Measurements from ENCODE around the gene NEURL3.

NEURL3 gene

DNA sequence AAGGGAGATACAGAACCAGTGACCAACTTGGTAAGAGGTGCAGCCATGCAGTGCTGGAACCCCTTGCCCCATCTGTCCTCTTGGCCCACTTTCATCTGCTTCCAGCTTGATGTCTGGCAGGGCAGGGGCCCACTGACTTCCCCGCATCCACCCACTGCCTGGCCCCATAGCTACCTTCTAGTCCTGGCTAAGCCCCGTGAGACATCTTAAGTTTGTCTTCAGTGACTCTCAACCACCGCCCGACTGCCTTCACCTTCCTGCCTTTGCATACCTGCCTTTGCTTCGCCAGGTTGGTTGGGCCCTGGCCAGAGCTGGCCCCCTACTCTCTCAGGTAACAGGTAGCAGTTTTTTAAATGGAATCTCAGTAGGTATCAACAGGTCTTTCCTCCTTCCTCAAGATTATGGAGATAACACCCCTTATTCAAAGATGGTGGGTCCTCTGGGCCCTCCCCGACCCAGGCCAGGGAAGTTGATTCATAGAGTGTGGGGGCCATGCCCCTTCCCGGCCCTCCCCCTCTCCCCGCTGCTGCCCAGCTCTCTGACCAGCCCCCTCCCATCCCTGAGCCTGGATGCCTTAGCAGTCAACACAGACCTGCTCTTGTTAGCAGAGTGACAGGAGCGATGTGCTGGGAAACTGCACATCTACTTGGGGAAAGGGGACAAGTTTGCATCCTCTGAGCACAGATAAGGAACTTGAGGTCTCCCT lies 34.2 kb upstream of the NEURL3 start:
- no peak for DNase-seq

DNA sequence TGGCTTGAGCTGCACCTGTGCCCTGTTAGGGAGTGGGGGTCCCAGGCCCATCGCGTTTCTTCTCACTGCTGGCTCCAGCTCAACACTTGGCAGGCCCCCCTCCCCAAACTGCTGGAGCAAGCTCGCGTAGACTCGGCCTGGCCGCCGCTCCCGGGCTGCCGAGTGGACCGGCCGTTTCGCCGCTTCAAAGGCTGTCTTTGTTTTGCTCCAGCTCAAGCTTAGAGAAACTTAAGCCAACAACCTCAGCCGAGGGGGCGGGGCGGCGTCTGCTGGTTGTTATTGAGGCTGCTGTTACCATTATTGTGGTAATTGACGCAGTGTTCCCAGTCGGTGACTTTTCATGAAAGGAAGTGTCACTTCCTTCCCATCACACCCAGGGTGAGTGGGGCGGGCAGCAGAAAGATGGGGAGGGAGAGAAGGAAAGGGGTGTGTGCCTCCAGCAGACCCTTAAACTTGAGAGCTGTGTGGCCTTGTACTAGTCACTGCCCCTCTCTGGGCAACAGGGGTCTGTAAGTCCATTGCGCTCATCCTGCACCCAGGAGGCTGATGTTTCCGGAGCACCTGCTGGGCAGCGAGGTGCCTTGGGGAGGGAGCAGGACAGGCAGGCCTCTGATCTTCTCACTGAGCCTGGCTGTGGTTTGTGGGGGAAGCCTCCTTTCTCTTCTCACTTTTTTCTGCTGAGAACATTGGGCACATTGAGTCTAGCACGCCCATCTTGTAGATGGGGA lies 33.5 kb upstream of the NEURL3 start:
- peak; percentile 91 to 92 for DNase-seq

DNA sequence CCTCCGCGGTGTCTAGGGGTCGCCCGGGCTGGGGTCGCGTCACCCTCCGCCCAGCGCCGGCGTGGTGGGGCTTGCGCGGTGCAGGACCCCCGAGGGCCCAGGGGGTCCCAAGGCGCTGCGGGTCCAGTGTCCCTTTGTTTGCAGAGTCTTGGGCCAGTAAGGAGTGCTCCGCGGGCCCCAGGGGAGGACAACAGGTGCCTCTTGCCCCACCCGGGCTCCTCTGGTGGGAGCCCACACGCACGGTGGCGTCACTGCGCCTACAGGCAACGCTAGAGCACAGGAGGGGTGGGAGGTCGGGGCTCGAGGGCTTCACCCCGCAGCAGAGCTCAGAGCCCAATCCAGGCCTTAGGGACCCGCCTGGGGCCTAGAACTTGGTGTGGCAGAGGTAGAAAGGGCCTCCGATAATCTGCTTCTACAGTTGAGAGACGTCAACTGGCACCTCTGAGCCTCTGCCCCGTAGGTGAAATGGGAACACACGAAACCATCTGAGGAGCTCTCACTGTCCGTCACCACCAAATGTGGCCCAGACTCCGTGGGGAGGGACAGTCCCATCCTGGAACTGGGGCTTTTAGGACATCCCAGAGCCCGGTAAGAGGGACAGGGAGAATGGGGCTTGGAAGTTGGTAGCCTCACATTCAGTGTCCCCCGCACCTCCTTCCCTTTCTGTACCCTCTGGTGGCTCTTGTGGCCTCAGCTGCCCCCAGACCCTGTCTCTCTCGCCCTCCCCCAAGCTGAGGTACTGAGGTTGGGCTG lies 32.8 kb upstream of the NEURL3 start:
- DNase-seq = peak; percentile 65 to 75

DNA sequence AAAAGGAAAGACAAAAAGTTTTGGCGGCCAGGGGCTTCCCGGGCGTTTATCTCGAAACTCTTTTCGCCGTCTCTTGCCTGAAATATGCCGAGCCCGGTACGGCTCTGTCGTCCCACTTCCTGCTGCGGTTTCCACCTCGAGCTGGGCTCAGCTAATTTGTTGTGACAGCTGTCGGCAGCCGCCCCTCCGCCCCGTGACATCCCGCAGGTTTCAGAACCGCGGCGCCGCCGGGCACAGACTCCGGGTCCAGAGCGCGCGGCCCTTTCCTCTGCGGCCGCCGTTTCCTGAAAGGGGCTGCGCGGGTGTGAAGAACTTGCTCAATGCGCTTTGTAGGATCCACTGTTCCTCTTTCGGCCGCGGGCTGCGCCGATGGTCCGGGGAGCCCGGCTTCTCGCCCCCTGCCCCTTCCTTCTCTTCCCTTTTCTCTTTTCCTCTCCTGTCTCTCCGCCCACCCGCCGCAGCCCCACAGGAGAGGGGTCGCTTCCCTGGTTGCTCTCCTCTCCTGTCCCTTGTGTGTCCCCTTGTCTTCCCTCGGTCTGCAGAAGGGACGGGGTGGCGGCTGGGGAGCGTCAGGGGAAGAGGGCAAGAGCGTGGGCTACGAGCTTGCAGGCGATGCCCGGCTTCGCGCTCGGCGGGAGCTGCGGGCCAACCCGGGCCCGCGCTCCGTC lies 32.0 kb upstream of the NEURL3 start:
- peak; percentile 91 to 92 for DNase-seq

DNA sequence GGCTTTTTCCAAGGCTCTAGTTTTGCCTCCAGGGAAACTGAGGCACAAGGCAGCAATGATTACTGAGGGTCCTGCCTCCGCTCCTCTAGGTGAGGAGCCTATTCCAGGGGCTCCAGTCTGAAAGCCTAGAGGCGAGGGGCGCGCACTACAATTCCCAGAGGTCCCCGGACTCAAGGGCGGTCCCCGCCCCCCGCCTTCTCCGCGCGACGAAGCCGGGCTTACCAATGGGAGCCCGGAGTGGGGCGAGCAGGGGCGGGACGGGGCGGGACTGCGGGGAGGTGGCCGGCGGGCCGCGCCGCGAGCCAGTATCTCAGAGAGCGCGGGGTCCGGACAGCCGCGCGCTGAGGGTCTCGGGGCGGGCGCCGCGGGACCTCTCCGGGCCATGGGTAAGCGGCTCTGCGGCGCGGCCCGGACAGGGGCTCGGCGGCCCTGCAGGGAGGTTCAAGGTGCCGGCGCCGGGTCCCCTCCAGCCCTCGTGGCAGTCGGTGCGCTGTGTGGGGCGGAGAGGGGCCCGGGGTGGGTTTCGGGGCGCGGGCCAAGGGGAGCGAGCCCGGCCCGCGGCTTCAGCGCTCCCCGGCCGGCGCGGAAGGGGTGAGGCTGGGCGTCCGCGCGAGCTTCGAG lies 31.4 kb upstream of the NEURL3 start, which contains the start of gene ARID5A:
TSS of gene ARID5A (plus strand) at position 308 of the 621 bp plus-strand sequence. CDS start at position 383, 75 bp downstream.
- peak; percentile 91 for DNase-seq

DNA sequence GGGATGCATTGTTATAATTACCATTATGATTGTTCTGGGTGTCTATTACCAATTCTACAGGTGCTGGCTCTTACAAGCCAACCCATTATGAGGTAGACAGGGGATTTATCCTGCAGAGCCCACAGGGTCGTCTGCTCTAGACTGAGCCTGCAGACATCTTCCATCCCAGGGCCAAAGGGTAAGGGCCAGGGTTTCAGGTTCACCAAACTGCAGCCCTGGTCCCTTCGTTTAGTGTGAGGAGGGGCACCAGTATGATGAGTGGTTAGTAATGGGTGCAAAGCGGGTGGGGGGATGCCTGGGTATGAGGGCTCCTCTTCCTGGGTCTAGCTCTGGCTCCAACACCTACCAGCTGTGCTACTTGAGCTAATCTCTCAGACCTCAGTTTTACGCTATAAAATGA lies 30.2 kb upstream of the NEURL3 start:
- no peak for DNase-seq

DNA sequence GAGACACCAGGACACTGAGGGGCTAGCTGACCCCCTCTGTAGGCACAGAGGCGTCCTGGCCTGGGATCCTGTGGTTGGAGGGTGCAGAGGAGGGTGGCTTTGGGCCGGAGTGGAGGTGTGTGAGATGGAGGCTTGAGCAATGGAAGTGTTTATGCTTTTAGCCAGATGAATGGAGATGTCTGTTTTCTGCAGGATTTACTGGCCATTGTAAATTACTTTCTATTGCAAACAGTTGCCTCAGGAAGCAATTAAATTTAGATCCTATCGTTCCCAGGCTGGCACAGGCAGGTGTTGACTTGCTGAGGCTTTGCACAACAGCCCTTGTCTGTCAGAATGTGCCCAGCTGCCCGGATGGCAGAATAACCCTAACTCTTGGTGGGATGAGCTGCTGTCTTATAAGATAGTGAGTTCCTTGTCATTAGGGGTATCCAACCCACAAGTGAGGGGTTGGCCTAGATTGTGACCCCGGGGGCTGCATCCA lies 29.6 kb upstream of the NEURL3 start:
- DNase-seq = no peak

DNA sequence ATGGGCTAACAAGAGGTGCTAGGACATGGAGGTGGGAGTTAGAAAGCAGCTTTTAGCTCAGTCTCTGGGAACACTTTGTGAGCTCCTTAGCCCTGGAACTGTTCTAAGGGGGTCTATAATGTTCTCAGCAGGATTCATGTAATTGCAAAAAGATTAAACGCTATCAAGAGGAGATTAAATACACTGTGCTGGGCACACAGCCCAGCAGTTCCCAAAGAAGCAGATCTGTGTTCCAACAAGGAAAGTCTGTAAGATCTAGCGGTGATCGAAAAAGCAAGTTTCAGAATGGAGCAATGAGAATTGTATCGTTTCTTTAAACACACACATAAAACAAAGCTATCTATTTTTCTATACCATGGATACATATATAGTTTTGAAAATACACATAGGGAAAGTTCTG lies 29.0 kb upstream of the NEURL3 start:
- DNase-seq = no peak

DNA sequence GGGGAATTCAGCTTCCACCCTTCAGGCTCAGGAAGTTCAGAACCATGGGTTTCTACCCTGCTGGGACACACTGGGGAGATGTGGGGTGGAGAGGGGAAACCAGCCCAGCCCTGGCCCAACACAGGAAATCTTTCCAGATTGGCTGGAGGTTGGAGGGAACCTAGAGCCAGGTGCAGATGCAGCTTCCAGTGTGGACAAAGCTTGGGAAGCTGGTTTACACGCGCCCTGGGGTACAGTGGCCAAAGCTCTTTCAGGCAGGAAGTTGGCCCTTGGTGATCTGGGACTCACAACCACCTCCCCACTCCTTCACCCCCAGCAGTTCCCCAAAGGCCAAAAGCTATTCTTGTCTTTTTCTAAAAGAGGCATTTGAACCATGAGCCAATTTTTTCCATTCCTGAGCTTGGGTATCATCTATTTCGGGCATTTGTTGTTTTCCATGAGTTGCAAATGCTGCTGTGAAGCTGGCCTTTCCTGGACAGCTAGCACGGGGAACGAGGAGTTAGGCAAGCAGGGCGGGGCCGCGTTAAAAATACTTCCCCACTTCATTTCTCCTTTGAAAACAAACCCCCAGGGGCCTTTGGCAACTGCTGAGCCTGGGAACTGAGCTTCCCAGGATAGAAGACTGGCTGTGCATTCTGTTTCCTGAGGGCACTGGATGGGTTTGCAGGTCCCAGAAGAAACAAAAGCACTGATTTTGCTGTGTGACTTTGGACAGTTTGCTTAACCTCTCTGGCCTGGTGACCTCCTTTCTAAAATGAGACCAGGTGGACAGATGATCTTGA lies 28.3 kb upstream of the NEURL3 start:
- peak in 1 of 2 donors; percentile 37 for DNase-seq

DNA sequence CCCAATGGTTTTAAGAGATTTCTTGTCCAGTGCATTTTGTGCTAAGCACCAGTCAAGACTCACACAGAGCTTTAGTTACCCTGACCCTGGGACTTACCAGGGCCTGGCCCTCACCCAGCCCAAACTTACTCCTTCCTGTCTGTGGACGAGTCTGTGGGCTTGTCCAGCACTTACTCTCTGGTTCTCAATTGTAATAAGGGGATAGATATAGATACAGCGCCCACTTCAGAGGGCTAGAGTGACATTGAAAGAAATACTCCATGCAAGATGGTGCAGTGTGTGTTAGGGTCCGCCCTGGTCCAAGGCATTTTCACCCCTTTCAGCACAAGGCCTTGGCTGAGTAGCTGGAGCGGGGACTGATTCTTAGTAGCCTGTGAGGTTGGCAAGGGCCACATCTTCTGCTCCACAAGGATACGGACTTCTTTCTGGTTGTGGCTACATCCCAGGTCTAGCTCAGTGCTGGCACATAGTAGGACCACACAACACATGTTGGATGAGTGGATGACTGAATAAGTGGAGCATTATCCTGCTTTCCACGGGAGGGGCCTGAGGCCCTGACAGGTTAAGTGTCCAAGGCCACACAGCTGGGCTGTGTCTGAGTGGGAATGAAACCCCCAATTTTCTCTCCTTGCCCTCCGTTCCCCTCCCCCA lies 27.6 kb upstream of the NEURL3 start:
- no peak for DNase-seq

DNA sequence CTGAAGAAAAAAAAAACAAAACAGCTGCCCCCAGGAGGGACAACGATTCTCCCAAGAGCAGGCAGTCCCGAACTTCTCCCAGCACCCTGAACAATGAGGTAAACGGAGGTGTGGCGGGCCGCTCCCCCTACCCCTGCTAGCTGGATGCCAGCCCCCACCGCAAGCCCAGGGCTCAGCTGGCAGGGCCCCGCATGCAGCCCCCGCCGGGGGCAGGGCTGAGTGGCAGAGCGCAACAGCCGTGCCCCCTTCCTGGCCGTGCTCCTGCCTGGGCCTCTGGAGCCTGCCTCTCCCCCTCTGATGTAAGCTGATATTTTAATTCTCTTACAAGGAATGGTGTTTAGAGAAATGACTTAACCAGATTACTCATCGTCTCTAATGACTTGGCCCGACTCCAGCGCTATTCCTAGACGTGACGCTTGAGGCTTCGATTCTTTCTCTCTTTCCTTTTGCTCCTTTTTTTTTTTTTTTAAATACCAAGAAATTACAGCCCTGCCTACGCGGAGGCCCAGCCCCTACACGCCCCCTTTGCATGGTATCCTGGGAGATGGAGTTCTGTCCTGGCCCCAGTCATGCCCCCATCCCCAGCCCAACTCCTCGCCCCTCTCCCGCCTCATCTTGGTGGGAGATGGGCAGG lies 26.8 kb upstream of the NEURL3 start:
- peak; percentile 90 to 93 for DNase-seq

DNA sequence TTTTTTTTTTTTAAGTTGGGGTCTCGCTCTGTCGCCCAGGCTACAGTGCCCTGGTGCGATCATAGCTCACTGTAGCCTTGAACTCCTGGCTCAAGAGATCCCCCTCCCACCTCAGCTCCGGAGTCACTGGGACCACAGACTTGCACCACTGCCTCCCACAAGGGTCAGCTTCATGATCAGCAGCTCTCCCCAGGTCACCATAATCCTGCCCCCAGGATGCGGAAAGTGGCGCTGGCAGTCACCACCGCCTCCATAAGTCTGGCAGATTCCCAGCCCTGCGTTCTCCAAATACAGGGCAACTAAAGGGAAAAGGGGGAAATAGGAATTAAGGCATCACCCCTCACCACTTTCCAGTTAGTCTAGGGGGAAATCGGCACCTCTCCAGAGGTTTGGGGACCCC lies 26.2 kb upstream of the NEURL3 start:
- DNase-seq = no peak

DNA sequence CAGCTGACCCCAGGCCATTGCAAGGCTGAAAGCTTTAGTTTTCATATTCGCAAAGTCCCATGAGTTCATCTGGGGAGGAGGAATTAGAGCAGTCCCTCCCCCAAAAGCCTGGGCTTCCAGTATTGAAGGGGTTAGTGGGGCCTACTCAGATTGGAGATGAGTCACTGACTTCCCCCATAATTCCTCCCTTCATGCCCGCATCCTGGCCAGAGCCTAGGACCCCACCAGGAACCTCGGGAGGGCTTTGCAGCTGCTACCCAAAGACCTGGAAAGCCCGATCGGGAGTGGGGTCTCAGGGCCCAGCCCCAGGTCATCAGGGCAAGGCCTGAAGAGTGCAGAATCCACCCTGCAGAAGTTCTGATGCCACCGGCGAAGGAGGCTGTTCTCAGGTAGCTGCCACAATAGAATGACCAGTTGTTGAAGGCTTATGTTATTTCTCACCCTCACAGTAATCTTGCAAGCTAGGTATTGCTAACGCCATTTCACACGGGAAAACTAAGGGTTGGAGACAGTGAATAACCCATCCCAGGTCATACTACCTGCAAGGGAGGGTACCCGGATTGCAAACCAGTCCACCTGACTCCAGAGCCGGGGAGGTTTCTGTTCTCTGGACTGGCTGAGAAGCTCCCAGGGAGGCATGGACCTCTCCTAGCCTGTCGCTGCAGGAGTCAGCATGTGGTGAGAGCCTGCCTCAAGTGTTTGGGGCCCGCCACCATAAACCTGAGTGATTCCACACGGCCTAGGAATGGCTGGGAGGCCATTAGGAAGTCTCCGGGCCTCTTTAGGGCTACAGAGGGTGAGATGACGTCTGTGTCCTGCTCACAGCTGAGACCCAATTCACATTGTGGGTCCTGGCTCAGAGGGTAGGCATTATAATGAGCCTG lies 25.6 kb upstream of the NEURL3 start:
- no peak for DNase-seq

DNA sequence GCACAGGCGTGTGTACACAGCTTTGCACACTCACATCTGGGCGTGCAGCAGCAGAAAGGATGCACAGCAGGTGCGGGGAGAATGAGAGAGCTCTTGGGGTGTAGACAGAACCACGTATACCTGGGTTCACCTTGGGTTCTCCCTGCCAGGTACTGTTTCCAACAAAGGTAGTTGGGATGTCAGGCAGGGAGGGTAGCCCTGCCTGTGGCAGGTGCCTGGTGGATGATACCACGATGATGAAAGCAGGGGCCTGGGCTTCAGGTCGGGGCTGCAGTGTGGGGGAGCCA lies 24.9 kb upstream of the NEURL3 start:
- no peak for DNase-seq

DNA sequence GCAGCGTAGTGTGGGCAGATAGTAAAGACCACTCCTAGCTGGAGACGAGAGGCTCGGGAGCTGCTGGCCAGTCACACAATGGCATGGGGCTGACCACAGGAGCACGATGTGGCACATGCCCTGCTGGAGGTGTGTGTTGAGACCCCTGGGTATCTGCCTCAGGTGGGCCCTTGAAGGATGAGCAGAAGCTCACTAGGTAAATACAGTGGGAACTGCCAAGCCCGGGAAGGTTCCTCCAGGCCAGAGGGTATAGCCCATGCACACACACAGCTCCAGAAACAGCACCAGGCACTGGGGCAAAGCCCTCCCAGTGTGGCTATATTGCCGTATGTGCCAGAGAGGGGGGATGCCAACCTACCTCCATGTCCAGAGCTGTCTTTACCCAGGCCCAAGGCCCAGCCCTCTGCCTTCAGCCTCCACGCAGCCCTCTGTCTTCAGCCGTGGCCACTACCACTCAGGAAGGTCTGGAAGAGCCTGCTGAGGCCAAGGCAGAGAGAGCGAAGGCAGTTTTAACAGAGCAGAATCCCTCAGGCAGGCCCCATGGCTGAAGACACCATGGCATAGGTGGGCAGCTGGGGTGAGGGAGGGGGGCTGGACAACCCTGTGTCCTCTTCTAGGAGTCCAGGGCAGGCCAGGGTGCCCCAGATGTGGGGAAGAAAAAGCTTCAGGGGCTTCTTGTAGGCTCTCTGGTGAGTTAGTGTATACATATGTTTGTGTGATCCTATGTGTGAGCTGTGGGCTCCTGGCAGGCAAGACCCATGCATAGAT lies 24.4 kb upstream of the NEURL3 start:
- DNase-seq = no peak

DNA sequence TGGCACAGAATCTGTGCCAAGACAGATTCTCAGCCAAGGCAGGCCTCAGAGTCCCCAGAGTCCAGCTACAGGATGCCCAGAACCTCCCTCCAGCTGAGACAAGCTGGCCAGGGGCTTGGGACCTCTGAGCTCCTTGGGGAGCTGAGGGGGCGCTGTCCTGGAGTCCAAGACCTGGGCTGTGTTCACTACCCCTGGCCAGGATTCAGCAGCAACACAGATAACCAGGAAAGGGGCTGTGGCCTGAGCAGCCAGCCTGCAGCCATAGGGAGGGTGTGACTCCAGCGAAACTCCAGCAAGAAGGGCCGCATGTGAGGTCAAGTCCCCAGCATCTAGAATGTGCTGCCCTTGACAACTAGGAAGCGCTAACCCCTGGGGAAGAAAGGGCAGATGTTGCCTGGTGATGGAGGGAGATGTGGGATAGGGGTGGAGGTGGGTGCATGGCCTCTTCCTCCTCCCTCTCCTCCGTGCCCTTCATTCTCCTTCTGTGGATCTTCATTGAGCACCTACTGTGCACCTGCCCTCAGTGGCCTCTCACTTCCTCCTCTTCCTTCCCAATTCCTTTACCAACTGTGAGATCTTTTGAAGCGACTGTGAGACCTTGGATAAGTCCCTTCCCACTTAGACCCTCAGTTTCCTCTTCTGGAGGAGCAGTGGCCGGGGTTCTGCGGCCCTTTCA lies 23.7 kb upstream of the NEURL3 start:
- no peak for DNase-seq

DNA sequence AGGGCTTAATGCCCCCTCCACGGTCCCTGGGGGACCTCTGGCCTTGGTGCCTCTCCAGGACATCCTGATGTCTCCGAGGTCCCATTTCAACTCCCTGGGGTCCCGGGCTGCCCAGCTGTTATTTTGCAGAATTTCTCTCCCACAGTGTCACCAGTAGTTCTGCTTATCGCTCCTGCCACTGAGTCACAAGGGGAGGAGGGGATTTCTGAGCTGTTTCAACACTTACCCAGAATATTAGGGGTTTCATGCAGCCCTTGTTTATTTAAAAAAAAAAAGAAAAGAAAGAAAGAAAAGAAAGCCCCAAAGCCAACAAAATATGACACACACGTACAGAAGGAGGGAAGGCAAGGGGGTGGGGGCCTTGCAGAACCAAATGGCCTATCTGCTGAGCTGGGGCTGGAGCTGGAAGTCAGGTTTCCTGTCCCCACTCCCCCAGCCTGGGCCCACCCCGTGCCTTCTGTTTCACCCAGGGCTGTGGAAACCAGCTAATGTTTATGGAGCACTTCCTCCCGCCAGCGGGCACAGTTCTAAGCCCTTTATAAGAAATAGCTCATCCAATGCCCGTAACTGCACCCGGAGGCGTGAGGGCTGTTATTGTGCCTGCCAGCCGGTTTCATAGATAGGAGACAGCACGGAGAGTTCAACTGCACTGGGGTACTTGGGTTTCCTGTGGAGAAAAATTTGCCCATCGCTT lies 23.0 kb upstream of the NEURL3 start:
- DNase-seq = peak; percentile 61 to 64
